GM03348 (cell line): Measurements from ENCODE around the gene NOTCH2NLA.
"Not testable (repeated sequence)": the region's sequence is repeated elsewhere in the genome, so short reads cannot be mapped to it uniquely, and the experiment has no call there.

Experiments used
- DNase-seq: peaks from one replicate; pipeline ENCODE4 v3.0.0; 2012; ENCODE audit warnings: low spot score

NOTCH2NLA gene

GRCh38 chr1:146167273-146167672 lies 61.5 kb downstream of the NOTCH2NLA start:
- DNase-seq = not testable (repeated sequence)

GRCh38 chr1:146144465-146144864 lies 84.4 kb downstream of the NOTCH2NLA start, which contains the start of gene NBPF10:
Gene NBPF10, minus strand, starts transcription at chr1:146144804. Its CDS starts 35 bp downstream, at chr1:146144769.
- not testable (repeated sequence) for DNase-seq
